Left ventricle myocardium inferior (tissue), 1 donor: Measurements from ENCODE around the gene UNC5A. TPM values are rescaled to one million over a fixed set of nuclear protein-coding genes. Genes with fewer than 3 reads are reported as not detected.

Experiments used
- DNase-seq: peaks from one replicate; pipeline ENCODE4 v3.0.0-alpha.2; 2020
- H3K27ac ChIP-seq: fragments of 200-600 bp; replicated peaks from 2 replicates; pipeline ENCODE4 v1.8.0; 2021
- H3K27me3 ChIP-seq: fragments of 200-600 bp; 2 replicates; pipeline ENCODE4 v1.8.0; 2021; ENCODE audit warnings: low read depth
- H3K36me3 ChIP-seq: fragments of 200-600 bp; 2 replicates; pipeline ENCODE4 v1.8.0; 2021
- H3K4me1 ChIP-seq: fragments of 200-600 bp; 2 replicates; pipeline ENCODE4 v1.8.0; 2021
- H3K4me3 ChIP-seq: fragments of 200-600 bp; 2 replicates; pipeline ENCODE4 v1.8.0; 2021; ENCODE audit warnings: mild to moderate bottlenecking, moderate library complexity
- H3K9me3 ChIP-seq: fragments of 200-600 bp; replicated peaks from 2 replicates; pipeline ENCODE4 v1.8.0; 2021
- CTCF ChIP-seq: fragments of 200-600 bp; IDR thresholded peaks from 2 replicates; pipeline ENCODE4 v1.8.0; 2021; ENCODE audit warnings: antibody characterized with exemption, mild to moderate bottlenecking, borderline replicate concordance
- intact Hi-C: fragments of 100-400 bp; cut with micrococcal nuclease; formaldehyde crosslinking; loops from one replicate; pipeline ENCODE4 v1.11.0; 2022
- total RNA-seq: library from RNA; stranded (reverse); fragmentation: NEBNext Ultra II Directional; extraction: Animal tissue kit (Norgen Biotek cat#: 25700); gene quantifications from one replicate; pipeline ENCODE4 v1.2.1, GENCODE V29; 2021
- donor health status: DM: no; HTN: yes; CAD: no; lungs with severe emphysema.

The UNC5A gene
- total RNA-seq, 1 donor from 2014 or later = not detected

GRCh38 chr5:176796411-176796810 is 13.9 kb upstream of the UNC5A start:
- Histone ChIP-seq H3K9me3 (no peaks in the 10 kb centered on the region), H3K4me3 (no peak overlapping the region), H3K27ac (no peak overlapping the region), H3K27me3 (peaks cover 80% of the 10 kb centered on the region), H3K36me3 (no peaks in the 10 kb centered on the region), H3K4me1 (no peaks in the 10 kb centered on the region)
- intact Hi-C loops = no loop called here
- no peak for DNase-seq
- no peak for TF ChIP-seq CTCF

DNA sequence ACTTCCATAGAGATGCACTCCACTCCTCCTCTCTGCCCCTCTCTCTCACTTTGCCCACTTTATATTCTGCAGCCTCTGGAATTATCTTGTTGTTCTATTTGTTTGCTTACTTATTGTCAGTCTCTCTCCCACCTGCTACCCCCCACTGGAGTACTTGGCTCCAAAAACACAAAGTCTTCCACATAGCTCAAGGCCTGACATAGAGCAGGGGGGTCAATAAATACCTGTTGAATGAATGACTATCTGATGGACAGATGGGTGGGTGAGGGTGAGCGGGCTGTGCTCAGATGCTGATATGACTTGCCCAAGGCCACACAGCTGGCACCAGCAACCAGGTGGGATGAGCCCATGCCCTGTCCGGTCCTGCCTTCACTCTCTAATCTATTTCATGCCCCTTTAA is 13.4 kb upstream of the UNC5A start:
- Histone ChIP-seq H3K4me3 (no peak overlapping the region), H3K27ac (no peak overlapping the region), H3K4me1 (no peaks in the 10 kb centered on the region), H3K36me3 (no peaks in the 10 kb centered on the region), H3K9me3 (no peaks in the 10 kb centered on the region), H3K27me3 (peaks cover 77% of the 10 kb centered on the region)
- DNase-seq = no peak
- intact Hi-C loops = no loop called here
- TF ChIP-seq CTCF = no peak

DNA sequence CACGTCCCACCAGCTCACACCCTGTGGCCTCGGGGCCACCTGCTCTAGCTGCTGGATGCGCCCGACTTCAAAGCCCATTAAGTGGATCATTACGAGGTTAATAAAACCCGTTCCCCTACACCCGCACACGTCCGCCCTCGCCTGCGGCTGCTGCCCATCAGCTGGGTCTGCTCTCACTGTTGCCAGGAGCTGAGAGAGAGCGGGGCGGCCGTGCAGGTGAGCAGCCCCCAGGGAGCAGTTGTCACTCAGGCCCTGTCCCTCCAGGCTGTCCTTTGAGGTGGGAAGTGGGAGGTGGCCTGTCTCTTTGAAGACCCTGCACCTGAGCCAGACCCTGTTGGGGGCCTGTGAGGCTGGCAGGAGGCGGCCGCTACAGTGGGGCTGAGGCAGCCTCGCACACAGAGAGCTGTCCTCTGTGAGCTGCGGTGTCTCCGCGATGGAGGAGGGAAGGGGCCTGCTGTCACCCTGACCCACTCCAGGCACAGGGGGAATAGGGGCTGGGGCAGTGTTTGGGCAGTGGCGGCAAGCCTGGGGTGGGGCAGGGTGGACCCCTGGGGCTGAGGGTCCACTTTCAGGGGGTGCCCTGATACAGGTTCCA is 12.8 kb upstream of the UNC5A start:
- no peak for TF ChIP-seq CTCF
- H3K9me3 ChIP-seq = no peaks in the 10 kb centered on the region
- intact Hi-C loops = no loop called here
- H3K36me3 ChIP-seq = no peaks in the 10 kb centered on the region
- no peak for DNase-seq
- H3K27me3 ChIP-seq = peaks cover 77% of the 10 kb centered on the region
- H3K27ac ChIP-seq = no peak overlapping the region
- no peaks in the 10 kb centered on the region for H3K4me1 ChIP-seq
- H3K4me3 ChIP-seq = no peak overlapping the region

DNA sequence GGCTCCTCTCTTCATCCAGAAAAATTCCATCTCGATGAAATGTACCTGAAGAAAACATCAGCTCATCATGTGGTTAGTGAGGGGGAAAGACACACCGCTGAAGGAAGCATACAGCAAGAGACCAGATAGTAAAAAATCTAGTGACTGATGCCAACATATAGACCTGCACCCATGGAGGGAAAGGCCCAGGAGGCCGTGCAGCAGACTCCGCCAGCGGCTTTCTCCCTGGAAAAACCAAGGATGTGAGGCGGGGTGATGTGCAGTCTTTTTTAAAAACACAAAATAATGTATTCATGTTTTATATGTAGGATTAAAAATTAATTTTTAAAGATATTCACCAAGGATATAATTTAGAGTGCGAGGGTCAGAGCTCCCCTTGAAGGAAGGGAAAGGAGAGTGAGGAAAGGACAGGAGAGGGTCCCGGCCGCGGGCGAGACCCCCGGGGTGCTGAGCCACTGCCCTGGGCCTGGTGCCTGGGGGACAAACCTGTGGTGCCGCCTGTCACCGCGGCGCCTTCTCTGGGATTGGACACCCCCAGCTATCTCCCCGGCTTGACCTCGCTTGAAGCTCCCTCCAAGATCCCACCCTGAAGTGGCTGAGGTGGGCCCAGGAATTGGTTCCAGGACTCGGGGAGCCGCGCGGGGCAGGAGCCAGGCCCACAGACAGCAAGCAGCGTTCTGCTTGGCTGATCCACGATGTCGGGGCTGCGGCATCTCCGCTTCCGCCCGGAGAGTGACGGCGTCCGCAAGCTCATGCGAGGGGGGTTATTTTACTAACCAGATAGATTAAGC is 12.1 kb upstream of the UNC5A start:
- H3K4me3 ChIP-seq = no peak overlapping the region
- DNase-seq = no peak
- H3K27ac ChIP-seq = no peak overlapping the region
- no peak for TF ChIP-seq CTCF
- no peaks in the 10 kb centered on the region for H3K4me1 ChIP-seq
- H3K9me3 ChIP-seq = no peaks in the 10 kb centered on the region
- no peaks in the 10 kb centered on the region for H3K36me3 ChIP-seq
- peaks cover 77% of the 10 kb centered on the region for H3K27me3 ChIP-seq
- intact Hi-C loops = no loop called here

DNA sequence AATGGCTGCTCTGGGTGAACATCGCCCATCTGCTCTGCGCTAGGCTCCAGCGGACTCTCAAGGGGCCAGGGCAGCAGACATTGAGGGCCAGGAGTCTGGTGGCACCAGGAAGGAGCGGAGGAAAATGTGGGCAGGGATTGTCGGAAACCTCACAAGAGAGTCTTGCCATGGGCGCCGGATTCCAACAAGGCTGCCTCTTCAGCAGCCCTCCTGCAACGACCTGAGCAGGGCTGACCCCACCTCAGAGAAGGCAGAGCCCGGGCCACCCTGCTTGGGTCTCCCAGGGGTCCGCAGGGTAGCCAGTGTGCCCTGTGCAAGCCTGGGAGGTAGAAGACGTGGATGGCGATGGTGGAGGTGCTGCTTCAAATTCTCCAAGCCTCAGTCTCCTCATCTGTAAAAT is 11.4 kb upstream of the UNC5A start:
- intact Hi-C loops = no loop called here
- H3K4me1 ChIP-seq = no peaks in the 10 kb centered on the region
- H3K4me3 ChIP-seq = no peak overlapping the region
- DNase-seq = no peak
- H3K9me3 ChIP-seq = no peaks in the 10 kb centered on the region
- no peak overlapping the region for H3K27ac ChIP-seq
- no peak for TF ChIP-seq CTCF
- H3K36me3 ChIP-seq = no peaks in the 10 kb centered on the region
- H3K27me3 ChIP-seq = peaks cover 77% of the 10 kb centered on the region
